ENCODE results near the gene KAT5.

DNA sequence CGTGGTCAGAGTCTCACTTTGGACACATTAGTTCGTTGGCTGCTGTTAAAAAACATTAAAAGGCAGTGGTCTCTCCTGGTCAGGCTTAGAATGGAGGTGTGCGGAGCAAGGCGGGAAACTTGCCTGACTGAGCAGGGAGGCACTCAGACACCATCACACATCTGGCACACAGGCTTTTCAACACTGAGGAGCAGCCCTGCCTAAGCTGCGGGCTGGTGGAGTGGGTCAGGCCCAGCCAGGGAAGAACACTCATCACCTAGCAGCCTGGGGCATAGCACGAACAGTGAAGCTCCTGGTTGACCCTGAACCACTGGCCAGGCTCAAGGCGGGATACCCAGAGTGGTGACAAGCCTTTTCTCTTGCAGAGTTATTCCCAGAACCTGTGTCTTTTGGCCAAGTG, 4.2 kb downstream of the KAT5 start:
- TF ChIP-seq, protein P1, sequence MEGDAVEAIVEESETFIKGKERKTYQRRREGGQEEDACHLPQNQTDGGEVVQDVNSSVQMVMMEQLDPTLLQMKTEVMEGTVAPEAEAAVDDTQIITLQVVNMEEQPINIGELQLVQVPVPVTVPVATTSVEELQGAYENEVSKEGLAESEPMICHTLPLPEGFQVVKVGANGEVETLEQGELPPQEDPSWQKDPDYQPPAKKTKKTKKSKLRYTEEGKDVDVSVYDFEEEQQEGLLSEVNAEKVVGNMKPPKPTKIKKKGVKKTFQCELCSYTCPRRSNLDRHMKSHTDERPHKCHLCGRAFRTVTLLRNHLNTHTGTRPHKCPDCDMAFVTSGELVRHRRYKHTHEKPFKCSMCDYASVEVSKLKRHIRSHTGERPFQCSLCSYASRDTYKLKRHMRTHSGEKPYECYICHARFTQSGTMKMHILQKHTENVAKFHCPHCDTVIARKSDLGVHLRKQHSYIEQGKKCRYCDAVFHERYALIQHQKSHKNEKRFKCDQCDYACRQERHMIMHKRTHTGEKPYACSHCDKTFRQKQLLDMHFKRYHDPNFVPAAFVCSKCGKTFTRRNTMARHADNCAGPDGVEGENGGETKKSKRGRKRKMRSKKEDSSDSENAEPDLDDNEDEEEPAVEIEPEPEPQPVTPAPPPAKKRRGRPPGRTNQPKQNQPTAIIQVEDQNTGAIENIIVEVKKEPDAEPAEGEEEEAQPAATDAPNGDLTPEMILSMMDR (conservative IDR thresholded peaks at IDR 0.05; ENCODE audit: low read depth in 2 of 2): no peak
- TF ChIP-seq, protein P2, sequence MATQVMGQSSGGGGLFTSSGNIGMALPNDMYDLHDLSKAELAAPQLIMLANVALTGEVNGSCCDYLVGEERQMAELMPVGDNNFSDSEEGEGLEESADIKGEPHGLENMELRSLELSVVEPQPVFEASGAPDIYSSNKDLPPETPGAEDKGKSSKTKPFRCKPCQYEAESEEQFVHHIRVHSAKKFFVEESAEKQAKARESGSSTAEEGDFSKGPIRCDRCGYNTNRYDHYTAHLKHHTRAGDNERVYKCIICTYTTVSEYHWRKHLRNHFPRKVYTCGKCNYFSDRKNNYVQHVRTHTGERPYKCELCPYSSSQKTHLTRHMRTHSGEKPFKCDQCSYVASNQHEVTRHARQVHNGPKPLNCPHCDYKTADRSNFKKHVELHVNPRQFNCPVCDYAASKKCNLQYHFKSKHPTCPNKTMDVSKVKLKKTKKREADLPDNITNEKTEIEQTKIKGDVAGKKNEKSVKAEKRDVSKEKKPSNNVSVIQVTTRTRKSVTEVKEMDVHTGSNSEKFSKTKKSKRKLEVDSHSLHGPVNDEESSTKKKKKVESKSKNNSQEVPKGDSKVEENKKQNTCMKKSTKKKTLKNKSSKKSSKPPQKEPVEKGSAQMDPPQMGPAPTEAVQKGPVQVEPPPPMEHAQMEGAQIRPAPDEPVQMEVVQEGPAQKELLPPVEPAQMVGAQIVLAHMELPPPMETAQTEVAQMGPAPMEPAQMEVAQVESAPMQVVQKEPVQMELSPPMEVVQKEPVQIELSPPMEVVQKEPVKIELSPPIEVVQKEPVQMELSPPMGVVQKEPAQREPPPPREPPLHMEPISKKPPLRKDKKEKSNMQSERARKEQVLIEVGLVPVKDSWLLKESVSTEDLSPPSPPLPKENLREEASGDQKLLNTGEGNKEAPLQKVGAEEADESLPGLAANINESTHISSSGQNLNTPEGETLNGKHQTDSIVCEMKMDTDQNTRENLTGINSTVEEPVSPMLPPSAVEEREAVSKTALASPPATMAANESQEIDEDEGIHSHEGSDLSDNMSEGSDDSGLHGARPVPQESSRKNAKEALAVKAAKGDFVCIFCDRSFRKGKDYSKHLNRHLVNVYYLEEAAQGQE (IDR thresholded peaks at IDR 0.05; ENCODE audit: unreplicated experiment): no peak

Data from GM23338 (cell line).